Activated CD8-positive, alpha-beta memory T cell treated with anti-CD3 and anti-CD28 coated beads for 4 hours (primary cell): Measurements from ENCODE around the gene TRIM9.
"Not testable (repeated sequence)": the region's sequence is repeated elsewhere in the genome, so short reads cannot be mapped to it uniquely, and the experiment has no call there.

Experiments
- DNase-seq, 2 donors: peaks; one replicate each; pipeline ENCODE4 v3.0.0-alpha.2; 2020; ENCODE audit warnings: low read depth in 2 of 2

TRIM9 gene

GRCh38 chr14:50963919-50964318 is 131.0 kb downstream of the TRIM9 start:
- no peak for DNase-seq

- DNase-seq, result no peak
These were observed 133.2 kb downstream of the TRIM9 start for GRCh38 chr14:50961605-50962221.

DNA sequence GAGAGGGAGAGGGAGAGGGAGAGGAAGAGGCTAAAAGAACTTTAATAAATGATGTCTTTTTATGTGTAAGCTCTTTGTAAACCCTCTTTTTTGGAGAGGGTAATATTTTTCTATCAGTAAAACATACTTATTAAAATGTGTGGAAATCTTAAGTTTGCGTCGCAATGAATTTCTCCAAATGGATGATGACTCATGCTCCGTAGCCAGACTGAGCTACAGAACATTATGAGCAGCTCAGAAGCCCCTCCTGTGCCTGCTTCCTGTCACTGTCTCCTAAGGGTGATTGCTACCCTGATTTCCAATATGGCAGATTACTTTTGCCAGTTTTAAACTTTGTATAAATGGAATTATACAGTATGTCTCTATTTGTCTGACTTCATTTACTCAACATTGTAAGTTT is 137.6 kb downstream of the TRIM9 start:
- no peak for DNase-seq

- DNase-seq, result not testable (repeated sequence)
These were observed 138.5 kb downstream of the TRIM9 start for GRCh38 chr14:50956421-50956820.

GRCh38 chr14:50955373-50956043 is 139.4 kb downstream of the TRIM9 start:
- no peak for DNase-seq

GRCh38 chr14:50954811-50955372 is 140.0 kb downstream of the TRIM9 start:
- DNase-seq, result no peak

GRCh38 chr14:50953502-50953901 is 141.4 kb downstream of the TRIM9 start:
- DNase-seq, result no peak

GRCh38 chr14:50951032-50951431 is 143.9 kb downstream of the TRIM9 start:
- DNase-seq, result no peak

DNA sequence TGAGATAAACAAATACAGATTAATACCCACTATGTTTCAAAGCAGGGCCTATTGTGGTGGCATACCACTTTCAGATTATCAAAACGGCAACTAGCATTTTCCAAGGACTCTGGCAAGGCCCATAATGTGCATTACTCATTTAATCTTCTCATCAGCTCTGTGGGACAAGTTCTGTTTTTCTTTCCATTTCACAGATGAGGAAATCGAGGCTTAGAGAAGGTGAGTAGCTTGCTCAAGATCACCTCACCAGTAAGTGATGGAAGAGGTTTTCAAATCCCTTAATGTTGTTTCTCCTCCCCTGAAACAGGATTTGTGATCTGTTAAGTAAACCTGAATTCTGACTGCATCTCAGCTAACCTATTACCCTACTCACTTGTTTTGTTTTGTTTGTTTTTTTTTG is 146.7 kb downstream of the TRIM9 start:
- DNase-seq, result no peak

DNA sequence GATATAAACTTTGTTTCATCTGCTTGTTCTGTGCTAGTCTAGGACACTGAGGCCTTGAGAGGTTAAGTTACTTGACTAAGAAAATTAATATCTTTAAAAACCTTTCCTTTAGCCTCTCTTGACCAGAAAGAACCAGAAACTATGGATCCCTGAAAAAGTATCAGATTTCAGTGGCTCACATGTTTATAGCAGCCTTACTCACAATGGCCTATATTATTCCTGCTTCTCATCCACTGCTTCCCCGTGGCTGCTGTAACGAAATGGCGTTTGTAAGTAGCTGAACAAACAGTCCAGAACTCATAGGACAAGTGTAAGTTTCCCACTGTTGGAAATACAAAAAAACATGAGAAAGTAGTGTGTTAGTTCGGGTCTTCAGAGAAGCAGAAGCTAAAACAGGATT is 147.5 kb downstream of the TRIM9 start:
- no peak for DNase-seq

GRCh38 chr14:50946234-50946935 is 148.5 kb downstream of the TRIM9 start:
- DNase-seq, result no peak

DNA sequence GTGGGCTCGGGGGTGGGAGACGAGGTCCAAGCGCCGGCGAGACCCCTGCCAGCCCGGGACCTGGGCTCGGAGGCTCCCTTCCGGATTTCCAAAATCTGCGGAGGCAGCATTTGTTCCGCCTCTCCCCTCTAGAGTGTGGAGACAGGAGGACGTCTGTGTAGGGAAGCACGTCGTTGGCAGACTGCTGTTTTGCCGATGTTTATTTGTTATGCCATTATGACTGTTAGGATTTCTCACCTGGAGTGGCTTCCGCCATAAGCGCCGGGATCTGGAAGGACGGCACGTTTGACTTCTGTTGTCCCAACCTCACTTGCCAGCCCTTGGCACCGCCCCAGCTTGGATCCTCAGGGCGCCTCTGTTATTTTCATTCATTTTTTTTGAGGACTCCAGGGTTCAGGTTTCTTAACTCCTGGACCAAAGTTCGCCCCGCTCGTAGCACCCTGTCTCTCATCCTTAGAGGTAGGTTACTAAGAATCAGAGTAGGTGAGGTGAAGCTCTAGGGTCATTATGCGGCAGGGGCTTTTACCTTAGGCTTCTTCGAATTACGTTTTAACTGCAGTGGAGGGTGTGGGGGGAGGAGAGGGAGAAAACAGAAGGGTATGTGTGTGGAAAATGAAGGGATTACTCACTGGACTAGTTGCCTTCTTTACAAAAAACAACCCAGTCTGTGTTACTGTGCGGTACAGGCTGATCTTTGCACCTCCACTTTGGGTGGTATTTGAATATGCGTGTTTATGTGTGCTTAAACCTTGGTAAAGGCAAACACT is 150.1 kb downstream of the TRIM9 start:
- DNase-seq, result no peak

DNA sequence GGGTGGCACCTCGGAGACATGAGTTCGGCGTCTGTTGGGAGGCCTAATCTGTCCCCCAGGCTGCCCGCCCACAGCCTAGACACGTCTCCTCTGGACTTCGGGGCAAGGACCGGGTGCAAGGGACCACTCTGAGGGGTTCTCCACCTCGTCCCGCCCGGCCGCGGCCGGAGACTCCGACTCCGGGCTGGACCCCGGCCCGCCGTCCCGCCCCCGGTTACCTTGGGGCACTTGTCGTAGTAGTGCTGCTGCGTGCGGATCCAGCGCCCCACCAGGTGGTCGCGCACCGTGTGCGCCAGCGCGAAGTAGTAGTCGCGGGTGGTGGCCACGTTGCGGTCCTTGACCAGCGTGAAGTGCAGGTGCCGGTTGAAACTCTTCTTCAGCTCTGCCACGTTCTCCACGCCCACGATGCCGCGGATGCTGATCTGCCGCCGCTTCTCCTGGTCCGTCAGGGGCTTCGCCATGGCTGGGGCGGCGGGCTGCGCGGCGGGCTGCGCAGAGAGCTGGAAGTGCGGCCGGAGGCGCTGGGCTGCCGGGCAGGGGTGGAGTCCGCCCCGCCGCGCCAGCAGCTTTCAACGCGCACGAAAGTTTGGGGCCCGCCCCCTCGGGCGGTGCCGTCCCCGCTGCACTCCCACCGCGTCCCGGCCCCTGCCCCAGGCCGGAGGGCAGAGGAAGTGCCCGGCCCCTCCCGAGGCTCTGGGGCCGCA is 150.8 kb downstream of the TRIM9 start, which contains the start of gene PYGL:
Gene PYGL, minus strand, starts transcription at position 541 of the 704 bp plus-strand sequence. Its CDS starts 80 bp downstream, at position 461.
- DNase-seq, result no peak

DNA sequence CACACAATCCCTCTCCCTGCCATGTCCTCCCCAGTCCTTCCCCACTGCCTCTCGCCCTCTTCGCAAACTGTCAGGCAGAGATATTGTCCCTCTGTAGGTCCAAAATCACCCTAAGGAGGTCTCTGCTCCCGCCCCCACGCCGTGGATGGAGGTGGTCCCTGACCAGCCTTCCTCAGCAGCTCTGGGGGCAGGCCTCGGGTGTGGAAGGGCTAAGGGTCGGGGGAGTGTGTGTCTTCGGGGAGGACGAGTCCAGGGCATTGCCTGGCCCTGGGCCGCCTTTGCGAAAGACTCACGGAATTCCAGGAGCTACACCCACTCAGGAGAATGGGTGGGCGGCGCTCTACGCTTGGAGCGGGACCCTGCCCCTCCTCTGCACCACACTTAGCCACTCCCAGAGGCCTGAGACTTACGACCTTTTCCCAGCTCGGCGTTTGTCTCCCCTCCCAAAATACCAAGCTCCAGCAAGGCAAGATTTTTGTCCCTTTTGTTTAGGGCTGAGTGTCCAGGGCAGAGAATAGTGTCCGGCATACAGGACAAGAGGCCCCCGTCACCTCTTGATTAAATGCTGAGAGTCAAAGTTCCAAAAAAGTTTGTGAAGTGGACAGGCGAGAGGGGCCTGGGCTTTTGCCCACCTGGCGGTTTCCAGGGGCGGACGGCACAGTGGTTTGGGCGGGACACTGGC is 151.5 kb downstream of the TRIM9 start:
- no peak for DNase-seq

DNA sequence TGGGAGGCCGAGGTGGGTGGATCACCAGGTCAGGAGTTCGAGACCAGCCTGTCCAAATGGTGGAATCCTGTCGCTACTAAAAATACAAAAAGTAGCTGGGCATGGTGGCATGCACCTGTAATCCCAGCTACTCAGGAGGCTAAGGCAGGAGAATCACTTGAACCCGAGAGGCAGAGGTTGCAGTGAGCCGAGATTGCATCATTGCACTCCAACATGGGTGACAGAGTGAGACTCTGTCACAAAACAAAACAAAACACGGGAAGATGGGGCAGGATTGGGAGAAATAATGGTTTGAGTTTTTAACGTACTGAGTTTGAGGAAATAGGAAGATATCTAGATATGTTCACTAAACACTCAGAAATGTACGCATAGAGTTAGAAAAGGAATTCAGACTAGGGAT is 153.3 kb downstream of the TRIM9 start:
- not testable (repeated sequence) for DNase-seq

DNA sequence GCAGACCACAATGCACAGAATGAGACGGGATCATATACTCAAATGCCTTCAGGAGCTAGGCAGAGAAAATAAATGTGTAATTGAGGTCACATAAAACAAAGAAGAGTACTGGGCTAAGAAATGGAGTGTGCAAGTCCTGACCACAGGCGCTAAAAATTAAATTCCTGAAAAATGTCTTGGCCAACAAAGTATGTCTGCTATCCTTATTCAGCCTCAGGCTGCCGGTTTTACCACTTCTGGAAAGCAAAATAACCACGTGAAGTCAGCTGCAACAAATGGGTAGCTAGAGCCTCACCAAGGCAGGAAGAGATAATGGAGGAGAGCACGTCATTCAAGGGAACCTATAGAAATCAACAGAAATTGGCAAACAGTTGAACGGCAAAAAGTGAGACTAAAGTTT is 153.8 kb downstream of the TRIM9 start:
- no peak for DNase-seq

DNA sequence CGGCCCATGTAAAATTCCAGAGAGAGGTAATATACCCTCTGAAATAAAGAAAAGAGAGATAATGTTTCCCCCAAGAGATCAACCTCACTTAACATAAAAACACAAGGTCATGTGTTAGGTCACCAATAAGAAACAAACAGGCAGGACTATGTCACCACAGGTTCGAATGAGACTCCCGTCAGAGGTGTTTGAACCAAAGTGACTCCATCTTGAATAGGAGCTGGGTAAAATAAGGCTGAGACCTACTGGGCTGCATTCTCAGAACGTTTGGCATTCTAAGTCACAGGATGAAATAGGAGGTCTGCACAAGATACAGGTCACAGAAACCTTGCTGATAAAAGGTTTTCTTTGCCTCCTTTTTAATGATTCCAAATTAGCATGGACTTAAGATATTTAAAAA is 157.1 kb downstream of the TRIM9 start:
- no peak for DNase-seq

- DNase-seq, result no peak
These were observed 157.6 kb downstream of the TRIM9 start for GRCh38 chr14:50937325-50937724.

GRCh38 chr14:50936882-50937281 is 158.0 kb downstream of the TRIM9 start:
- no peak for DNase-seq

DNA sequence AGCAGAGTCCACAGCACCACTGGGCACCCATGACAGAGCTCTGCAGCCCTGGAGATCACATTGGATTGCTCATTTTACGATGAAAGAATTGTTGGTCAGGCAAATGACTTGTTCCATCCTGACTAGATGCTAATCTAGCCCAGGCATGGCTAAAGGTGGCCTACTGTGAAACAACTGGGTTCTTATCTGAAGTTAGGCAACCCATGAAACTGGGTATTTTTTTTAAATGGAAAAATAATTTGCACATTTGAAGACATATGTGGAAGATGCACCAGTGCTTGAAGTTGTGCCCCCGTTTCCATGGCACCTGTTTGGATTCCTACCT is 158.9 kb downstream of the TRIM9 start:
- no peak for DNase-seq
